Measurements from ENCODE around the gene DRD2.

GRCh38 chr11:113386866-113387265 is 88.3 kb downstream of the DRD2 start:
- TF ChIP-seq POLR2A (IDR thresholded peaks at IDR 0.05; ENCODE audit: low read depth, low read length) (no peak), TAF1 (IDR thresholded peaks at IDR 0.05; ENCODE audit: borderline replicate concordance, low read depth, low read length) (no peak)

Measured in GM12892 (cell line).